LoVo (cell line): ENCODE measurements around the gene TBR1.

ENCODE experiments used
- DNase-seq: peaks from one replicate; pipeline ENCODE4 v3.0.0-alpha.2; 2016; ENCODE audit warnings: low spot score

Gene TBR1

GRCh38 chr2:161427664-161428587 is 11.8 kb downstream of the TBR1 start:
- DNase-seq, result no peak

GRCh38 chr2:161430386-161430785 is 14.3 kb downstream of the TBR1 start:
- no peak for DNase-seq

DNA sequence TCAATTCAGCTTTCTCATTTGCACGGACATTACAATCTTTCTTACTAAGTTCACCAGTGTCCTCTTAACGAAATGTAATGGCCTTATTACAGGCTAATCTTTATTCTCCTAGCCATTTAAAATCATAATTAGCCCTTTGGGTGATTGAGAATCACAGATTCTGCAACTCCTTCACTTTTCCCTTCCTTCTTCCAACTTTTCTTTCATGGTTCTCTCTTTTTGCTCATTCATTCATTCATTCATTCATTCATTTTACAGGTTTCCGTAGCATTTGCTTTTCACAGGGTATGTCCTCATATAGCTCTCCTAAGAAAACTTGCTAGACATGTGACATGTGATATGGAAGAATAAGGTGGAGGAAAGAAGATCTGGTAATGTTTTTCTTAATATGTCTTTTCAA is 16.0 kb downstream of the TBR1 start:
- DNase-seq, result no peak

DNA sequence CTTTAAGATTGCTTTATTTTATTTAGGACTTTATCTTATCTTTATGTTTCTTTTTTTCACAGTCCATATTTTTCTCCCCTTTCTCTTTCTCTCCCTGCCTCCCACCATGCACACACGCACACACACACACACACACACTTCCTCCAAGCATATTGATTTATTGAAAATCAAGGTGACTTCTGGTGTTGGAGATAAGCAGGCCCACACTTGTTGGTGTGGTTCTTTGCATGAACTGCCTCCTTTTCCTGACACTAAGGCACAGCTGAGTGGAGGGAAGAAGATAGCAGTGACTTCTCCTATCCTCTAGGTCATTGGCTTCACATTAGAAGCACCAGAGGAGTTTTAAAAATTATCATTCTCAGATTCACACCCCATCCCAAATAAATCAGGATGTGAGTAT is 18.0 kb downstream of the TBR1 start:
- DNase-seq, result no peak

GRCh38 chr2:161436411-161436810 is 20.3 kb downstream of the TBR1 start:
- no peak for DNase-seq

DNA sequence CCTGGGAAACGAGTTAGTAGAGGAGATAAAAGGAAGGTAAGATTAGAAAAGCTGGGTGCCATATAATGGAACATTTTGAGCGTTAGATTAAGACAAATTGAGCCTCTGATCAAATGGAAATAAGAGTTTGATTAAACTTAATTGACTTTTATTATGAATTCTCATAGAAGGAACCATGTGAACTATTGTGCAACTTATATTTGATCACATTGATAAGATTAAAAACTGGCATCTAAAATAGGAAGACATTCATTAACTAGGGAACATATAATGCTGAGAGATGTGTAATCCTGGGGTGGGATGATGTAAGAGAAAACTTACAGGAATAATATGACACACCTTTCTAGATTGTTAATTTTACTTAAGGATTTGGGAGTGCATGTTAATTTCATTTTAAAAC is 22.5 kb downstream of the TBR1 start:
- no peak for DNase-seq

GRCh38 chr2:161445097-161445496 is 29.0 kb downstream of the TBR1 start:
- no peak for DNase-seq

- no peak for DNase-seq
These were observed 32.3 kb downstream of the TBR1 start for GRCh38 chr2:161448431-161448830.

DNA sequence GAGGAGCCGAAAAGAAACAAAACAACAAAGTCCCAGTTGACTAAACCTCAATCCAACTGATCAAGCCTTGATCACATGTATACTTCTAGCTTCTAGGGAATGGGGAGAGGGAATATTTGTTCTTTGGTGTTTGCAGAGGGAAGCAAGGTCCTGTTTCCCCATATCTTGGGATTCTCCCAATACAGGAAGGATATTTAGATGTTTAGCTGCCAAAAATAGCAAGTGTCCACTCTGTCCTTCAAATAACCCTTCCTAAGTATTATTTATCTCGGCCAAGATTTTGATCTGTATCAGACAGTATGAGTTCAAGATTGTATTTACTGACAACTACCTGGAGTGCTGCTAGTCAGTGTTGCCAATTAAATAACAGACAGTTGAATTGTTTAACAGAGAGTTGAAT is 55.5 kb downstream of the TBR1 start:
- DNase-seq, result no peak

GRCh38 chr2:161474920-161475319 is 58.8 kb downstream of the TBR1 start:
- no peak for DNase-seq
